ENCODE measurements around the gene U2AF1L4. TPM values are rescaled to one million over a fixed set of nuclear protein-coding genes. Genes with fewer than 3 reads are reported as not detected.

The U2AF1L4 gene
- total RNA-seq, 6 experiments from 2014 or later, result 18.0 to 20.8 (median 18.7) TPM

- DNase-seq, result no peak
- H3K36me3 Mint-ChIP-seq (ENCODE audit: low read depth), result peaks cover 6% of the 10 kb centered on the region
- no peak for TF ChIP-seq CTCF (IDR thresholded peaks at IDR 0.05)
- H3K9me3 Mint-ChIP-seq, result no peaks in the 10 kb centered on the region
- H3K4me1 Mint-ChIP-seq (ENCODE audit: low read depth), result no peaks in the 10 kb centered on the region
- H3K4me3 Mint-ChIP-seq, result no peak overlapping the region
- no peak overlapping the region for H3K27ac Mint-ChIP-seq
- no peaks in the 10 kb centered on the region; the same call in 1 of the 2 replicates for H3K27me3 Mint-ChIP-seq (ENCODE audit: insufficient read depth)
Measured at GRCh38 chr19:35782589-35782988, 37.4 kb upstream of the U2AF1L4 start.

GRCh38 chr19:35781650-35782049 is 36.4 kb upstream of the U2AF1L4 start:
- Mint-ChIP-seq H3K9me3 (no peaks in the 10 kb centered on the region), H3K4me1 (ENCODE audit: low read depth) (peaks cover 6% of the 10 kb centered on the region), H3K27me3 (ENCODE audit: insufficient read depth) (no peaks in the 10 kb centered on the region; the same call in 1 of the 2 replicates), H3K36me3 (ENCODE audit: low read depth) (peaks cover 6% of the 10 kb centered on the region), H3K4me3 (no peak overlapping the region), H3K27ac (no peak overlapping the region)
- DNase-seq, result no peak
- no peak for TF ChIP-seq CTCF (IDR thresholded peaks at IDR 0.05)

- Mint-ChIP-seq H3K27me3 (ENCODE audit: insufficient read depth) (no peaks in the 10 kb centered on the region; the same call in 1 of the 2 replicates), H3K9me3 (no peaks in the 10 kb centered on the region), H3K27ac (no peak overlapping the region), H3K36me3 (ENCODE audit: low read depth) (peaks cover 6% of the 10 kb centered on the region), H3K4me3 (no peak overlapping the region), H3K4me1 (ENCODE audit: low read depth) (peaks cover 10% of the 10 kb centered on the region)
- TF ChIP-seq CTCF (IDR thresholded peaks at IDR 0.05), result no peak
- no peak for DNase-seq
Measured at GRCh38 chr19:35780717-35781116, 35.5 kb upstream of the U2AF1L4 start.

GRCh38 chr19:35780058-35780457 is 34.8 kb upstream of the U2AF1L4 start:
- H3K4me1 Mint-ChIP-seq (ENCODE audit: low read depth), result peaks cover 11% of the 10 kb centered on the region
- no peak overlapping the region for H3K27ac Mint-ChIP-seq
- H3K27me3 Mint-ChIP-seq (ENCODE audit: insufficient read depth), result no peaks in the 10 kb centered on the region; the same call in 1 of the 2 replicates
- H3K4me3 Mint-ChIP-seq, result no peak overlapping the region
- no peak for DNase-seq
- TF ChIP-seq CTCF (IDR thresholded peaks at IDR 0.05), result no peak
- H3K9me3 Mint-ChIP-seq, result no peaks in the 10 kb centered on the region
- H3K36me3 Mint-ChIP-seq (ENCODE audit: low read depth), result peaks cover 6% of the 10 kb centered on the region

- no peaks in the 10 kb centered on the region; the same call in 1 of the 2 replicates for H3K27me3 Mint-ChIP-seq (ENCODE audit: insufficient read depth)
- DNase-seq, result no peak
- peaks cover 22% of the 10 kb centered on the region for H3K4me1 Mint-ChIP-seq (ENCODE audit: low read depth)
- no peak overlapping the region for H3K4me3 Mint-ChIP-seq
- peaks cover 6% of the 10 kb centered on the region for H3K36me3 Mint-ChIP-seq (ENCODE audit: low read depth)
- no peak overlapping the region for H3K27ac Mint-ChIP-seq
- no peaks in the 10 kb centered on the region for H3K9me3 Mint-ChIP-seq
- TF ChIP-seq CTCF (IDR thresholded peaks at IDR 0.05), result no peak
Measured at GRCh38 chr19:35779033-35779432, 33.8 kb upstream of the U2AF1L4 start.

- peaks cover 6% of the 10 kb centered on the region for H3K36me3 Mint-ChIP-seq (ENCODE audit: low read depth)
- H3K4me1 Mint-ChIP-seq (ENCODE audit: low read depth), result peaks cover 22% of the 10 kb centered on the region
- TF ChIP-seq CTCF (IDR thresholded peaks at IDR 0.05), result no peak
- no peaks in the 10 kb centered on the region for H3K27me3 Mint-ChIP-seq (ENCODE audit: insufficient read depth)
- no peaks in the 10 kb centered on the region for H3K9me3 Mint-ChIP-seq
- no peak overlapping the region for H3K4me3 Mint-ChIP-seq
- no peak overlapping the region for H3K27ac Mint-ChIP-seq
- DNase-seq, result no peak
Measured at GRCh38 chr19:35777961-35778360, 32.7 kb upstream of the U2AF1L4 start.

Data from HFFc6 (cell line).